C4-2B (cell line): ENCODE measurements around the gene CLEC9A.

ENCODE experiments used
- ZFX ChIP-seq: fragments of 450-650 bp; IDR thresholded peaks from 2 replicates; pipeline ENCODE4 v1.6.1; 2017
- TF ChIP-seq, protein P1 (sequence below): fragments of 450-650 bp; conservative IDR thresholded peaks from 2 replicates; pipeline ENCODE4 v1.5.1; 2017; ENCODE audit warnings: mild to moderate bottlenecking

DNA sequence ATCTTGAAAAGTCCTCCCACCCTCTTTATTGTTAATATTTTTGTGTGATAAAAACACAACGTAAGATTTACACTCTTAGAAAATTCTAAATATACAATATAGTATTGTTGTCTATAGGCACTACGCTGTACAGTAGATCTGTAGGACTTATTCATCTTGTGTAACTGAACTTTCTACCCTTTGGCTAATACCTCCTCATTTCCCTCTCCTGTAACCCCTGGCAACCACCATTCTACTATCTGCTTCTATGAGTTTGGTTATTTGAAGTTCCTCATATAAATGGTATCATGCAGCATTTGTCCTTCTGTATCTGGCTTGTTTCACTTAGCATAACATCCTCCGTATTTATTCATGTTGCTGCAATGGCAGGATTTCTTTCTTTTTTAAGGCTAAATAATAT is 5.2 kb upstream of the CLEC9A start:
- TF ChIP-seq, protein P1, sequence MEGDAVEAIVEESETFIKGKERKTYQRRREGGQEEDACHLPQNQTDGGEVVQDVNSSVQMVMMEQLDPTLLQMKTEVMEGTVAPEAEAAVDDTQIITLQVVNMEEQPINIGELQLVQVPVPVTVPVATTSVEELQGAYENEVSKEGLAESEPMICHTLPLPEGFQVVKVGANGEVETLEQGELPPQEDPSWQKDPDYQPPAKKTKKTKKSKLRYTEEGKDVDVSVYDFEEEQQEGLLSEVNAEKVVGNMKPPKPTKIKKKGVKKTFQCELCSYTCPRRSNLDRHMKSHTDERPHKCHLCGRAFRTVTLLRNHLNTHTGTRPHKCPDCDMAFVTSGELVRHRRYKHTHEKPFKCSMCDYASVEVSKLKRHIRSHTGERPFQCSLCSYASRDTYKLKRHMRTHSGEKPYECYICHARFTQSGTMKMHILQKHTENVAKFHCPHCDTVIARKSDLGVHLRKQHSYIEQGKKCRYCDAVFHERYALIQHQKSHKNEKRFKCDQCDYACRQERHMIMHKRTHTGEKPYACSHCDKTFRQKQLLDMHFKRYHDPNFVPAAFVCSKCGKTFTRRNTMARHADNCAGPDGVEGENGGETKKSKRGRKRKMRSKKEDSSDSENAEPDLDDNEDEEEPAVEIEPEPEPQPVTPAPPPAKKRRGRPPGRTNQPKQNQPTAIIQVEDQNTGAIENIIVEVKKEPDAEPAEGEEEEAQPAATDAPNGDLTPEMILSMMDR: no peak
- TF ChIP-seq ZFX: no peak
